NCI-H1417 (cell line): Measurements from ENCODE around the gene LIPE.
A peak's percentile ranks its signal among the peaks of the same experiment; 100 is the strongest.

Experiments used
- DNase-seq, 3 experiments: peaks; one replicate each; lab custom pipeline; 2025; lab: John Stamatoyannopoulos, UW

LIPE gene

DNA sequence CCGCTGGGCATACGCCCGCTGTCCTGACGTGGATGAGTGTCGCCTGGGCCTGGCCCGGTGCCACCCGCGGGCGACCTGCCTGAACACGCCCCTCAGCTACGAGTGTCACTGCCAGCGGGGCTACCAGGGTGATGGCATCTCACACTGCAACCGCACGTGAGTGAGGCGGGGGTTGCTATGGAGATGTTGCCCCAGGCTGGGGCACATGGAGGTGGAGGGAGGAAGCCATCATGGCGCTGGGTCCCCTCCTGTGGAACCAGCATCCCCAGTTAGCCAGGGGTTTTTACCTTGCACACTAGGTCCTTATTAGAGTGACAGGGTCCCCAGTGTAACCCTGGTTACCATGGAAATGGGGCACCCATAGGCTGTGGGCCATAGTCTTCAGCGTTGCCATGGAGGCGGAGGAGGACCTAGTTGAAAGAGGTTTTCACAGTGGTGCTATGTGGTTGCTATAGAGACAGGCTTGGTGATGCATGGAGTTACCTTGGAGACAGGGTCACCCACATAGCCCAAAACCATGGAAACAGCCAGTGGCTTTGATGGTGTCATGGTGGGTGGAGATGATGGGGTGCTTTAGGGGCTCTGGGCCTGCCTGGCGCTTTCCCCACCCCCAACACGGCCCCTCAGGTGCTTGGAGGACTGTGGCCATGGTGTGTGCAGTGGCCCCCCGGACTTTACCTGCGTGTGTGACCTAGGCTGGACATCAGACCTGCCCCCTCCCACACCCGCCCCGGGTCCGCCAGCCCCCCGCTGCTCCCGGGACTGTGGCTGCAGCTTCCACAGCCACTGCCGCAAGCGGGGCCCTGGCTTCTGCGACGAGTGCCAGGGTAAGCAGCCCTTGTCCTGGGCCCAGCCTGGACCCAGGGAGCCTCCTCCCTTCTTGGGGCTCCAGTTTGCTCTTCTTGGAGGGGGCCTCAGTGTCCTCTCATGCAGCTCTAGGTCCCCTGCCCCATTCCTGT lies 74.6 kb downstream of the LIPE start:
- DNase-seq: peak; percentile 58 to 94 (median 89)
